Erythroblast (primary cell): ENCODE measurements around the gene ASPM.

Experiments
- GATA1 ChIP-seq: IDR thresholded peaks from 2 replicates; pipeline ENCODE4 v1.6.1; 2011; ENCODE audit warnings: low read depth, mild to moderate bottlenecking, control low read depth, low read length, moderate library complexity
- POLR2A ChIP-seq: IDR thresholded peaks from 2 replicates; pipeline ENCODE4 v1.6.1; 2011; ENCODE audit warnings: mild to moderate bottlenecking, low read length

DNA sequence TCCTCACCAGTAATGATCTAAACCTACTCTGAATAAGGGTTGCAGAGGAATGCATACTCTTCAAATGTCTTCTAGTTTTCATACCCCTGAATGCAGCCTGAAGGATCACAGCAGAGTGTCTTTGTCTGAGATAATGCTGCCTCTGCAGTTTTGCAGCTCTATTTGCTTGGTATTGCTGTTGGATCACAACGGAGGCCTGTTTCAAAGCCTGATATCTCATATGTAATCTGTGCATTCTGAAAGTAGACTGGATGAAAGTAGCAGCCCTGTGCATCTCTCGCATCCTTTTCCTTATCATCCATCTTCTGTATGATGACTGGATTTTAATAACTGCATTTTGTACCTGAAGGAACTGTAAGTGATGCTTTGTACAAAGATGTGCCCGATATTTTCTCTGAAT is 44.5 kb downstream of the ASPM start:
- TF ChIP-seq POLR2A (peak; percentile 31), GATA1 (no peak)
